Osteoblast (primary cell): ENCODE results near the gene MT4. TPM values are rescaled to one million over a fixed set of nuclear protein-coding genes. Genes with fewer than 3 reads are reported as not detected.
"Not testable (repeated sequence)": the region's sequence is repeated elsewhere in the genome, so short reads cannot be mapped to it uniquely, and the experiment has no call there.

Experiments
- DNase-seq: peaks from one replicate; pipeline ENCODE4 v3.0.0; 2011; ENCODE audit warnings: low spot score, mixed read lengths; ENCODE audit not compliant: insufficient read length; ENCODE audit errors: missing footprints
- H2AFZ ChIP-seq: 2 replicates; pipeline ENCODE4 v1.6.0; 2011; ENCODE audit warnings: mild to moderate bottlenecking, low read length
- H3K27ac ChIP-seq: 2 replicates; pipeline ENCODE4 v1.5.1; 2011; ENCODE audit warnings: mild to moderate bottlenecking, low read depth, low read length, moderate library complexity
- H3K27me3 ChIP-seq: 2 replicates; pipeline ENCODE4 v1.6.0; 2012; ENCODE audit warnings: mild to moderate bottlenecking, control low read depth, inconsistent platforms, low read length, moderate library complexity; ENCODE audit not compliant: insufficient read depth
- H3K36me3 ChIP-seq: 2 replicates; pipeline ENCODE4 v1.5.1; 2011; ENCODE audit warnings: mild to moderate bottlenecking, low read length, control low read depth, moderate library complexity; ENCODE audit not compliant: insufficient read depth
- H3K4me1 ChIP-seq: 2 replicates; pipeline ENCODE4 v1.5.1; 2011; ENCODE audit warnings: mild to moderate bottlenecking, low read length, control low read depth, moderate library complexity; ENCODE audit not compliant: insufficient read depth
- H3K4me2 ChIP-seq: 2 replicates; pipeline ENCODE4 v1.6.0; 2011; ENCODE audit warnings: mild to moderate bottlenecking, low read length; ENCODE audit not compliant: insufficient read depth
- H3K4me3 ChIP-seq: fragments of 200-600 bp; sonication (generic); 3 replicates; pipeline ENCODE4 v1.5.1; 2012; ENCODE audit warnings: mild to moderate bottlenecking, low read length, inconsistent platforms; ENCODE audit not compliant: insufficient read depth
- H3K79me2 ChIP-seq: 2 replicates; pipeline ENCODE4 v1.6.0; 2012; ENCODE audit warnings: mild to moderate bottlenecking, low read length, control low read depth, inconsistent platforms; ENCODE audit not compliant: insufficient read depth
- H3K9me3 ChIP-seq: 2 replicates; pipeline ENCODE4 v1.5.1; 2011; ENCODE audit warnings: low read depth, low read length, control low read depth
- H4K20me1 ChIP-seq: 2 replicates; pipeline ENCODE4 v1.6.0; 2012; ENCODE audit warnings: mild to moderate bottlenecking, low read length, control low read depth; ENCODE audit not compliant: insufficient read depth
- CTCF ChIP-seq: IDR thresholded peaks from 2 replicates; pipeline ENCODE4 v1.5.1; 2011; ENCODE audit warnings: mild to moderate bottlenecking, low read depth, low read length, moderate library complexity; ENCODE audit errors: extremely low read depth
- total RNA-seq: library from RNA; depleted of rRNA; stranded (reverse); fragments of >200 nt; gene quantifications from 2 replicates; pipeline ENCODE4 v1.2.3, GENCODE V29; 2012

MT4 gene
- total RNA-seq, 1 donor: not detected

GRCh38 chr16:56580391-56581048, 15.6 kb downstream of the MT4 start:
- H3K4me3 ChIP-seq: no peak overlapping the region
- DNase-seq: no peak
- no peak for TF ChIP-seq CTCF

GRCh38 chr16:56582911-56583310, 18.0 kb downstream of the MT4 start:
- H3K4me3 ChIP-seq: not testable (repeated sequence)

More at GRCh38 chr16:56580391-56581048, 15.6 kb downstream of the MT4 start:
- H3K4me2 ChIP-seq: no peak overlapping the region
- peaks cover 9% of the 10 kb centered on the region for H3K27me3 ChIP-seq
- H3K4me1 ChIP-seq: no peaks in the 10 kb centered on the region
- H3K9me3 ChIP-seq: no peaks in the 10 kb centered on the region
- no peaks in the 10 kb centered on the region for H4K20me1 ChIP-seq
- no peaks in the 10 kb centered on the region for H3K36me3 ChIP-seq
- H3K27ac ChIP-seq: no peak overlapping the region
- H3K79me2 ChIP-seq: no peaks in the 10 kb centered on the region
- no peak overlapping the region for H2AFZ ChIP-seq

GRCh38 chr16:56583351-56584168, 18.7 kb downstream of the MT4 start:
- no peak overlapping the region for H3K27ac ChIP-seq
- no peaks in the 10 kb centered on the region for H3K79me2 ChIP-seq
- H3K4me3 ChIP-seq: no peak overlapping the region
- no peak overlapping the region for H2AFZ ChIP-seq
- DNase-seq: no peak
- no peak overlapping the region for H3K4me2 ChIP-seq
- H3K36me3 ChIP-seq: no peaks in the 10 kb centered on the region
- peaks cover 27% of the 10 kb centered on the region for H3K27me3 ChIP-seq
- H4K20me1 ChIP-seq: no peaks in the 10 kb centered on the region
- no peak for TF ChIP-seq CTCF
- no peaks in the 10 kb centered on the region for H3K4me1 ChIP-seq
- H3K9me3 ChIP-seq: no peaks in the 10 kb centered on the region

More at GRCh38 chr16:56582911-56583310, 18.0 kb downstream of the MT4 start:
- peaks cover 22% of the 10 kb centered on the region for H3K27me3 ChIP-seq
- DNase-seq, H4K20me1 ChIP-seq, H3K9me3 ChIP-seq, H3K27ac ChIP-seq, H3K79me2 ChIP-seq, H2AFZ ChIP-seq, H3K4me2 ChIP-seq, H3K36me3 ChIP-seq, H3K4me1 ChIP-seq: not testable (repeated sequence)

- Histone ChIP-seq H2AFZ (no peak overlapping the region), H3K4me1 (no peaks in the 10 kb centered on the region), H3K4me2 (no peak overlapping the region), H3K79me2 (no peaks in the 10 kb centered on the region), H3K36me3 (no peaks in the 10 kb centered on the region), H3K27ac (no peak overlapping the region), H3K9me3 (no peaks in the 10 kb centered on the region), H3K27me3 (peaks cover 33% of the 10 kb centered on the region), H3K4me3 (no peak overlapping the region), H4K20me1 (no peaks in the 10 kb centered on the region)
- DNase-seq: no peak
- TF ChIP-seq CTCF: no peak
Observed at GRCh38 chr16:56584276-56584675, 19.4 kb downstream of the MT4 start.
